Measurements from ENCODE around the gene RTN4IP1. TPM values are rescaled to one million over a fixed set of nuclear protein-coding genes. Genes with fewer than 3 reads are reported as not detected.

RTN4IP1 gene
- total RNA-seq, 1 experiment from 2014 or later: 12.5 TPM

- Histone ChIP-seq H3K27ac (ENCODE audit: insufficient read length, low read depth, low read length) (no peak overlapping the region), H3K56ac (ENCODE audit: insufficient read length, low read depth, low read length) (no peak overlapping the region), H3K4me1 (ENCODE audit: insufficient read depth, low read length) (peaks cover 2% of the 10 kb centered on the region; the same call in 1 of the 2 replicates), H3K4me2 (ENCODE audit: insufficient read depth, insufficient read length, low read length) (no peak overlapping the region), H3K23ac (ENCODE audit: insufficient read length, low read depth, low read length) (no peak overlapping the region), H3K18ac (ENCODE audit: insufficient read length, low read depth, low read length) (no peak overlapping the region), H2BK120ac (ENCODE audit: low read depth, low read length, poor library complexity, severe bottlenecking) (no peak overlapping the region), H3T11ph (ENCODE audit: low read length) (no peak overlapping the region), H3K79me1 (ENCODE audit: insufficient read depth, low read depth, low read length, poor library complexity, severe bottlenecking) (no peaks in the 10 kb centered on the region), H4K91ac (ENCODE audit: insufficient read length, low read depth, low read length) (no peak overlapping the region), H3K9ac (ENCODE audit: extremely low read depth, insufficient read length, low read length) (no peak overlapping the region), H2BK15ac (ENCODE audit: low read depth, low read length) (no peak overlapping the region), H2AK5ac (ENCODE audit: insufficient read length, low read length) (no peak overlapping the region), H2BK12ac (ENCODE audit: insufficient read length, low read depth, low read length) (no peak overlapping the region), H3K23me2 (ENCODE audit: insufficient read length, low read depth, low read length, poor library complexity, severe bottlenecking) (no peaks in the 10 kb centered on the region), H3K79me2 (ENCODE audit: insufficient read depth, low read length) (no peaks in the 10 kb centered on the region), H3K9me3 (ENCODE audit: control insufficient read depth, low read depth, low read length) (no peaks in the 10 kb centered on the region), H2BK20ac (ENCODE audit: low read depth, low read length, poor library complexity, severe bottlenecking) (no peak overlapping the region), H4K20me1 (ENCODE audit: control insufficient read depth, insufficient read depth, insufficient read length) (no peaks in the 10 kb centered on the region), H3K4ac (ENCODE audit: low read depth, low read length) (no peak overlapping the region), H4K8ac (replicated peaks; ENCODE audit: insufficient read length, low read depth, low read length) (no peak overlapping the region), H3K27me3 (ENCODE audit: insufficient read depth, low read length) (no peaks in the 10 kb centered on the region), H2BK5ac (ENCODE audit: insufficient read length, low read length) (no peak overlapping the region), H2AFZ (ENCODE audit: low read length) (no peak overlapping the region), H4K5ac (ENCODE audit: insufficient read length, low read depth, low read length) (no peak overlapping the region), H3K14ac (ENCODE audit: insufficient read depth, low read length) (no peak overlapping the region)
- H3K4me1 Mint-ChIP-seq: peaks cover 33 to 43% of the 10 kb centered on the region in 2 experiments
- no peak overlapping the region; a peak in 1 of 7 replicates for H3K27ac Mint-ChIP-seq
- H3K36me3 Mint-ChIP-seq (ENCODE audit: insufficient read depth in 1 of 3, low read depth in 3 of 3): peaks cover 17 to 43% (median 23%) of the 10 kb centered on the region in 3 experiments
- H3K27me3 Mint-ChIP-seq (ENCODE audit: low read depth): no peaks in the 10 kb centered on the region
- no CpG with 5 or more reads among the region's 2 CpGs for WGBS (ENCODE audit: extremely low coverage, insufficient read length, low lambda C conversion rate)
- no peak overlapping the region for H3K4me3 Mint-ChIP-seq
- H3K9me3 Mint-ChIP-seq: peaks cover 14 to 21% of the 10 kb centered on the region in 2 experiments
- peak; percentile 81 for TF ChIP-seq CTCF (conservative IDR thresholded peaks at IDR 0.05)
- DNase-seq: no peak
Measured at GRCh38 chr6:106608080-106608668, 21.1 kb downstream of the RTN4IP1 start.

Measured in H9 (cell line).